HepG2 (cell line): ENCODE results near the gene RHBDL3. TPM values are rescaled to one million over a fixed set of nuclear protein-coding genes. Genes with fewer than 3 reads are reported as not detected.
A peak's percentile ranks its signal among the peaks of the same experiment; 100 is the strongest.

ENCODE experiments used
- ATF3 ChIP-seq: sonication (generic); formaldehyde crosslinking; IDR thresholded peaks from 2 replicates; pipeline ENCODE4 v1.4.0; 2020; ENCODE audit warnings: missing genetic modification reagents
- ATF7-NPFF ChIP-seq: sonication (generic); formaldehyde crosslinking; IDR thresholded peaks from 2 replicates; pipeline ENCODE4 v1.8.1; 2023; ENCODE audit warnings: mild to moderate bottlenecking, low read depth, missing genetic modification reagents, moderate library complexity
- FOSL2 ChIP-seq: sonication (generic); formaldehyde crosslinking; IDR thresholded peaks from 2 replicates; pipeline ENCODE4 v1.4.0; 2020; ENCODE audit warnings: missing genetic modification reagents
- FOXK1 ChIP-seq: sonication (generic); formaldehyde crosslinking; IDR thresholded peaks from 2 replicates; pipeline ENCODE4 v1.4.0; 2020; ENCODE audit warnings: low read depth, missing genetic modification reagents, borderline replicate concordance
- FOXP1 ChIP-seq, 2 experiments: fragments of 450-650 bp in 1 of 2; IDR thresholded peaks; 2 replicates each; pipeline ENCODE4 v1.6.1; 2017 to 2018; ENCODE audit warnings: antibody characterized with exemption in 1 of 2
- GABPB1 ChIP-seq: IDR thresholded peaks from 2 replicates; pipeline ENCODE4 v1.6.1; 2016; ENCODE audit warnings: mild to moderate bottlenecking, missing genetic modification reagents, moderate library complexity, missing compliant biosample characterization
- HIVEP1 ChIP-seq: sonication (generic); formaldehyde crosslinking; IDR thresholded peaks from 2 replicates; pipeline ENCODE4 v1.4.0; 2020; ENCODE audit warnings: mild to moderate bottlenecking, missing genetic modification reagents
- HNRNPLL ChIP-seq: fragments of 200-400 bp; formaldehyde crosslinking; IDR thresholded peaks from 2 replicates; pipeline ENCODE4 v1.6.1; 2017; ENCODE audit warnings: mild to moderate bottlenecking, low read depth, low read length; ENCODE audit not compliant: poor library complexity, severe bottlenecking
- HOXD1 ChIP-seq: sonication (generic); formaldehyde crosslinking; IDR thresholded peaks from 2 replicates; pipeline ENCODE4 v1.5.0; 2020; ENCODE audit warnings: missing genetic modification reagents
- KAT7 ChIP-seq: IDR thresholded peaks from 2 replicates; pipeline ENCODE4 v1.6.1; 2018; ENCODE audit warnings: borderline replicate concordance, missing compliant biosample characterization
- KMT2B ChIP-seq: IDR thresholded peaks from 2 replicates; pipeline ENCODE4 v1.6.1; 2016; ENCODE audit warnings: missing genetic modification reagents, missing compliant biosample characterization
- NFE2 ChIP-seq: sonication (generic); formaldehyde crosslinking; IDR thresholded peaks from 2 replicates; pipeline ENCODE4 v1.4.0; 2020; ENCODE audit warnings: missing genetic modification reagents
- RBM22 ChIP-seq: fragments of 200-400 bp; formaldehyde crosslinking; optimal IDR thresholded peaks from 2 replicates; pipeline ENCODE3; 2017; ENCODE audit warnings: mild to moderate bottlenecking, low read length, moderate library complexity
- RFXANK ChIP-seq: IDR thresholded peaks from 2 replicates; pipeline ENCODE4 v1.6.1; 2016
- SOX5 ChIP-seq: IDR thresholded peaks from 2 replicates; pipeline ENCODE4 v1.6.1; 2016; ENCODE audit warnings: borderline replicate concordance
- TAF15 ChIP-seq: fragments of 200-400 bp; formaldehyde crosslinking; IDR thresholded peaks from one replicate; pipeline ENCODE4 v1.6.1; 2018; ENCODE audit warnings: mild to moderate bottlenecking, low read depth, low read length; ENCODE audit not compliant: poor library complexity, severe bottlenecking
- THAP11 ChIP-seq: IDR thresholded peaks from 2 replicates; pipeline ENCODE4 v1.6.1; 2016; ENCODE audit warnings: missing biosample characterization, missing genetic modification reagents
- TP53 ChIP-seq: sonication (generic); formaldehyde crosslinking; conservative IDR thresholded peaks from 2 replicates; pipeline ENCODE4 v1.4.0; 2020; ENCODE audit warnings: missing genetic modification reagents
- XBP1 ChIP-seq: sonication (generic); formaldehyde crosslinking; IDR thresholded peaks from 2 replicates; pipeline ENCODE4 v1.5.0; 2020; ENCODE audit warnings: missing genetic modification reagents
- ZBTB21 ChIP-seq: sonication (generic); formaldehyde crosslinking; IDR thresholded peaks from 2 replicates; pipeline ENCODE4 v1.4.0; 2020; ENCODE audit warnings: missing genetic modification reagents
- ZNF34 ChIP-seq: sonication (generic); formaldehyde crosslinking; IDR thresholded peaks from 2 replicates; pipeline ENCODE4 v1.4.0; 2020; ENCODE audit warnings: mild to moderate bottlenecking, missing genetic modification reagents, borderline replicate concordance
- ZNF557 ChIP-seq: sonication (generic); formaldehyde crosslinking; IDR thresholded peaks from 2 replicates; pipeline ENCODE4 v1.4.0; 2020; ENCODE audit warnings: missing genetic modification reagents
- ZNF775 ChIP-seq: sonication (generic); formaldehyde crosslinking; IDR thresholded peaks from 2 replicates; pipeline ENCODE4 v1.4.0; 2020; ENCODE audit warnings: missing genetic modification reagents, mild to moderate bottlenecking, moderate library complexity, borderline replicate concordance
- ZSCAN22 ChIP-seq: sonication (generic); formaldehyde crosslinking; IDR thresholded peaks from 2 replicates; pipeline ENCODE4 v1.4.0; 2020; ENCODE audit warnings: mild to moderate bottlenecking, missing genetic modification reagents
- polyA plus RNA-seq, 8 experiments: library from polyadenylated mRNA; depleted of rRNA in 3 of 8; stranded (reverse) in 7 of 8; unstranded in 1 of 8; fragments of >200 nt; fragmentation: Illumina TruSeq in 4 of 8; extraction: Trizol in 4 of 8; gene quantifications; 2 replicates each; pipeline versions ENCODE4 v1.2.1 to v1.2.3, GENCODE V29; 2011 to 2016; ENCODE audit warnings: low read depth in 4 of 8, missing spikeins in 1 of 8, mixed read lengths in 1 of 8; ENCODE audit not compliant: insufficient read depth in 1 of 8
- total RNA-seq, 5 experiments: library from RNA; depleted of rRNA; stranded (reverse); fragments of >200 nt; fragmentation: Illumina TruSeq; extraction: Trizol; gene quantifications; 2 replicates each; pipeline ENCODE4 v1.2.3, GENCODE V29; 2016; ENCODE audit warnings: low read depth in 1 of 5
- TF ChIP-seq, protein P1 (sequence below): sonication (generic); formaldehyde crosslinking; IDR thresholded peaks from 2 replicates; pipeline ENCODE4 v1.4.0; 2020; ENCODE audit warnings: missing genetic modification reagents, borderline replicate concordance
- TF ChIP-seq, protein P2 (sequence below): IDR thresholded peaks from 2 replicates; pipeline ENCODE4 v1.6.1; 2012; ENCODE audit warnings: low read length, improper control_type of control experiment

Gene RHBDL3
- total and polyA plus RNA-seq, 2 of the 13 experiments (the other 11 are each of a cell fraction or from before 2014, with no cell fraction given), result 0.09 TPM; not detected in 1

DNA sequence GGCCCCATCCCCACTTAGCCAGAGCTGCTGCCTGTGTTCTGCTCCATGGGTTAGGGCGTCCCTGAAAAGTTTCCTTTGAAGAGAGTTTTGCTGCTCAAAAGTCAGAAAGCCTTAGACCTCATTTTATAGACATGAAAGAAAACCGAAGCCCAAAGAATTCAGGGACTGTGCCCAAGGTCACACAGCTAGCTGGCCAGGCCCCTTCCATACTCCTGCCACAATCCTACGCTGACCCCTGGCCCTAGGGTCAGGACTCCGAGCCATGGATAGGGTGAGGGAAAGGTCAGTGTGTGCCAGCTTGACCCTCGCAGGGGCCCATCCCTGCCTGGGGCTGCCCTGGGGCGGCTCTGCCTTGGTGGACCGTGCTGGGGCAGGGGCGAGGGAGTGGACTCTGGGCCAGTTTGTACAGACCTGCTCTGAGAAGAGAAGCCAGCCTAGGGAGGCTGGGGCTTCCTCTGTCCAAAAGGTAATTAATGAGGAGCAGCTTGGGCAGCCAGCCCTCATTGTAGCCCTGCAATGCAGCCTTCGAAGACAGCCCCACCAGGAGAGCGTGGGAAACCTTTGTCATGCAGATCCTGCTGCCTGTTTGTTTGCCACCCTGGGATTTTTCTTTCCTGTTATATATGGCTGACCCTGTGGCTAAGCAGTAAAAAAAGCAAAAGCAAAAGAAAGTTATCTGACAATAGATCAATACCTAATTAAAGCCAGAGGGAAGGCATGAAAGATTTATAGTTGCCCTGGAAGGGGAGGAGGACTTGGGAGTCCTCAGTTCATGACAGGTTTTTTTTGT, 37.4 kb downstream of the RHBDL3 start (continued):
- TF ChIP-seq FOXK1 (CRISPR knock-in tag), result 0 out of 2 replicates have a peak, but pooled peaks have one; percentile 22
- TF ChIP-seq GABPB1 (CRISPR knock-in tag), result no peak
- peak; percentile 93 for TF ChIP-seq HIVEP1 (CRISPR knock-in tag)
- TF ChIP-seq FOSL2 (CRISPR knock-in tag), result 0 out of 2 replicates have a peak, but pooled peaks have one; percentile 14
- TF ChIP-seq THAP11, result no peak; the same call in 1 of the 2 replicates
- TF ChIP-seq SOX5 (CRISPR knock-in tag), result peak; percentile 75; the same call in 1 of the 2 replicates
- TF ChIP-seq TAF15, result no peak
- TF ChIP-seq ATF7-NPFF (CRISPR knock-in tag), result 0 out of 2 replicates have a peak, but pooled peaks have one; percentile 46
- no peak for TF ChIP-seq ZNF775 (CRISPR knock-in tag)
- TF ChIP-seq, protein P1, sequence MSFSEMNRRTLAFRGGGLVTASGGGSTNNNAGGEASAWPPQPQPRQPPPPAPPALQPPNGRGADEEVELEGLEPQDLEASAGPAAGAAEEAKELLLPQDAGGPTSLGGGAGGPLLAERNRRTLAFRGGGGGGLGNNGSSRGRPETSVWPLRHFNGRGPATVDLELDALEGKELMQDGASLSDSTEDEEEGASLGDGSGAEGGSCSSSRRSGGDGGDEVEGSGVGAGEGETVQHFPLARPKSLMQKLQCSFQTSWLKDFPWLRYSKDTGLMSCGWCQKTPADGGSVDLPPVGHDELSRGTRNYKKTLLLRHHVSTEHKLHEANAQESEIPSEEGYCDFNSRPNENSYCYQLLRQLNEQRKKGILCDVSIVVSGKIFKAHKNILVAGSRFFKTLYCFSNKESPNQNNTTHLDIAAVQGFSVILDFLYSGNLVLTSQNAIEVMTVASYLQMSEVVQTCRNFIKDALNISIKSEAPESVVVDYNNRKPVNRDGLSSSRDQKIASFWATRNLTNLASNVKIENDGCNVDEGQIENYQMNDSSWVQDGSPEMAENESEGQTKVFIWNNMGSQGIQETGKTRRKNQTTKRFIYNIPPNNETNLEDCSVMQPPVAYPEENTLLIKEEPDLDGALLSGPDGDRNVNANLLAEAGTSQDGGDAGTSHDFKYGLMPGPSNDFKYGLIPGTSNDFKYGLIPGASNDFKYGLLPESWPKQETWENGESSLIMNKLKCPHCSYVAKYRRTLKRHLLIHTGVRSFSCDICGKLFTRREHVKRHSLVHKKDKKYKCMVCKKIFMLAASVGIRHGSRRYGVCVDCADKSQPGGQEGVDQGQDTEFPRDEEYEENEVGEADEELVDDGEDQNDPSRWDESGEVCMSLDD (CRISPR knock-in tag), result peak; percentile 80; the same call in 1 of the 2 replicates
- no peak for TF ChIP-seq RFXANK
- no peak for TF ChIP-seq ZSCAN22 (CRISPR knock-in tag)
- no peak for TF ChIP-seq TP53 (CRISPR knock-in tag)
- TF ChIP-seq ZNF557 (CRISPR knock-in tag), result no peak
- TF ChIP-seq XBP1 (CRISPR knock-in tag), result no peak
- no peak for TF ChIP-seq KAT7 (CRISPR knock-in tag)
- TF ChIP-seq ZBTB21, result no peak
- TF ChIP-seq KMT2B, result no peak
- no peak for TF ChIP-seq ATF3 (CRISPR knock-in tag)
- no peak for TF ChIP-seq ZNF34 (CRISPR knock-in tag)
- TF ChIP-seq, protein P2, sequence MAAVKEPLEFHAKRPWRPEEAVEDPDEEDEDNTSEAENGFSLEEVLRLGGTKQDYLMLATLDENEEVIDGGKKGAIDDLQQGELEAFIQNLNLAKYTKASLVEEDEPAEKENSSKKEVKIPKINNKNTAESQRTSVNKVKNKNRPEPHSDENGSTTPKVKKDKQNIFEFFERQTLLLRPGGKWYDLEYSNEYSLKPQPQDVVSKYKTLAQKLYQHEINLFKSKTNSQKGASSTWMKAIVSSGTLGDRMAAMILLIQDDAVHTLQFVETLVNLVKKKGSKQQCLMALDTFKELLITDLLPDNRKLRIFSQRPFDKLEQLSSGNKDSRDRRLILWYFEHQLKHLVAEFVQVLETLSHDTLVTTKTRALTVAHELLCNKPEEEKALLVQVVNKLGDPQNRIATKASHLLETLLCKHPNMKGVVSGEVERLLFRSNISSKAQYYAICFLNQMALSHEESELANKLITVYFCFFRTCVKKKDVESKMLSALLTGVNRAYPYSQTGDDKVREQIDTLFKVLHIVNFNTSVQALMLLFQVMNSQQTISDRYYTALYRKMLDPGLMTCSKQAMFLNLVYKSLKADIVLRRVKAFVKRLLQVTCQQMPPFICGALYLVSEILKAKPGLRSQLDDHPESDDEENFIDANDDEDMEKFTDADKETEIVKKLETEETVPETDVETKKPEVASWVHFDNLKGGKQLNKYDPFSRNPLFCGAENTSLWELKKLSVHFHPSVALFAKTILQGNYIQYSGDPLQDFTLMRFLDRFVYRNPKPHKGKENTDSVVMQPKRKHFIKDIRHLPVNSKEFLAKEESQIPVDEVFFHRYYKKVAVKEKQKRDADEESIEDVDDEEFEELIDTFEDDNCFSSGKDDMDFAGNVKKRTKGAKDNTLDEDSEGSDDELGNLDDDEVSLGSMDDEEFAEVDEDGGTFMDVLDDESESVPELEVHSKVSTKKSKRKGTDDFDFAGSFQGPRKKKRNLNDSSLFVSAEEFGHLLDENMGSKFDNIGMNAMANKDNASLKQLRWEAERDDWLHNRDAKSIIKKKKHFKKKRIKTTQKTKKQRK, result no peak
- no peak for TF ChIP-seq HNRNPLL
- no peak for TF ChIP-seq FOXP1 (IDR thresholded peaks at IDR 0.05)
- peak; percentile 40; the same call in 1 of the 2 replicates for TF ChIP-seq FOXP1 (CRISPR knock-in tag; IDR thresholded peaks at IDR 0.05)
- TF ChIP-seq RBM22, result no peak
- TF ChIP-seq HOXD1 (CRISPR knock-in tag), result no peak
- TF ChIP-seq NFE2 (CRISPR knock-in tag), result no peak
